H9 (cell line): Measurements from ENCODE around the gene C3orf22. TPM values are rescaled to one million over a fixed set of nuclear protein-coding genes. Genes with fewer than 3 reads are reported as not detected.

Experiments used
- DNase-seq: peaks from one replicate; pipeline ENCODE4 v3.0.0-alpha.2; 2017
- H2AFZ ChIP-seq: one replicate; pipeline ENCODE4 v1.6.1; 2013; ENCODE audit warnings: mild to moderate bottlenecking, low read length, control low read depth, moderate library complexity
- H2AK5ac ChIP-seq: 2 replicates; pipeline ENCODE4 v1.6.1; 2013; ENCODE audit warnings: low read length, control low read depth, mixed read lengths; ENCODE audit not compliant: insufficient read length
- H2BK120ac ChIP-seq: one replicate; pipeline ENCODE4 v1.6.1; 2013; ENCODE audit warnings: low read depth, mild to moderate bottlenecking, low read length, control low read depth, inconsistent platforms; ENCODE audit not compliant: poor library complexity, severe bottlenecking
- H2BK12ac ChIP-seq: 2 replicates; pipeline ENCODE4 v1.6.1; 2013; ENCODE audit warnings: low read length, control low read depth, mixed read lengths, low read depth; ENCODE audit not compliant: insufficient read length
- H2BK15ac ChIP-seq: 2 replicates; pipeline ENCODE4 v1.6.1; 2013; ENCODE audit warnings: low read depth, low read length, control low read depth
- H2BK20ac ChIP-seq: one replicate; pipeline ENCODE4 v1.6.1; 2013; ENCODE audit warnings: low read depth, mild to moderate bottlenecking, low read length, control low read depth, inconsistent platforms; ENCODE audit not compliant: poor library complexity, severe bottlenecking
- H2BK5ac ChIP-seq: 2 replicates; pipeline ENCODE4 v1.6.1; 2013; ENCODE audit warnings: low read length, control low read depth, mixed read lengths; ENCODE audit not compliant: insufficient read length
- H3K14ac ChIP-seq: 2 replicates; pipeline ENCODE4 v1.6.1; 2013; ENCODE audit warnings: low read length, control low read depth; ENCODE audit not compliant: insufficient read depth
- H3K18ac ChIP-seq: 2 replicates; pipeline ENCODE4 v1.6.1; 2013; ENCODE audit warnings: low read depth, mild to moderate bottlenecking, mixed read lengths, low read length, control low read depth; ENCODE audit not compliant: insufficient read length
- H3K23ac ChIP-seq: 2 replicates; pipeline ENCODE4 v1.6.1; 2013; ENCODE audit warnings: low read length, control low read depth, mixed read lengths, low read depth; ENCODE audit not compliant: insufficient read length
- H3K23me2 ChIP-seq: 2 replicates; pipeline ENCODE4 v1.6.1; 2013; ENCODE audit warnings: low read depth, mild to moderate bottlenecking, mixed read lengths, low read length, control low read depth; ENCODE audit not compliant: insufficient read length, poor library complexity, severe bottlenecking
- H3K27ac ChIP-seq: 2 replicates; pipeline ENCODE4 v1.5.1; 2013; ENCODE audit warnings: low read length, control low read depth, mixed read lengths, low read depth; ENCODE audit not compliant: insufficient read length
- H3K27me3 ChIP-seq: 2 replicates; pipeline ENCODE4 v1.6.1; 2013; ENCODE audit warnings: low read length, control low read depth, inconsistent platforms; ENCODE audit not compliant: insufficient read depth
- H3K4ac ChIP-seq: 2 replicates; pipeline ENCODE4 v1.6.1; 2013; ENCODE audit warnings: low read depth, mild to moderate bottlenecking, control low read depth, inconsistent platforms, low read length, moderate library complexity
- H3K4me1 ChIP-seq: 2 replicates; pipeline ENCODE4 v1.6.1; 2013; ENCODE audit warnings: low read length, control low read depth, inconsistent platforms; ENCODE audit not compliant: insufficient read depth
- H3K4me2 ChIP-seq: 2 replicates; pipeline ENCODE4 v1.6.1; 2013; ENCODE audit warnings: low read length, control low read depth, mixed read lengths; ENCODE audit not compliant: insufficient read length, insufficient read depth
- H3K56ac ChIP-seq: 2 replicates; pipeline ENCODE4 v1.6.1; 2013; ENCODE audit warnings: low read depth, mild to moderate bottlenecking, mixed read lengths, low read length, control low read depth; ENCODE audit not compliant: insufficient read length
- H3K79me1 ChIP-seq: 2 replicates; pipeline ENCODE4 v1.6.1; 2013; ENCODE audit warnings: low read depth, mild to moderate bottlenecking, moderate library complexity, low read length, control low read depth, inconsistent platforms; ENCODE audit not compliant: insufficient read depth, poor library complexity, severe bottlenecking
- H3K79me2 ChIP-seq: 2 replicates; pipeline ENCODE4 v1.6.1; 2013; ENCODE audit warnings: low read length, control low read depth, inconsistent platforms; ENCODE audit not compliant: insufficient read depth
- H3K9ac ChIP-seq: 2 replicates; pipeline ENCODE4 v1.6.1; 2013; ENCODE audit warnings: low read length, control low read depth, mixed read lengths; ENCODE audit not compliant: insufficient read length; ENCODE audit errors: extremely low read depth
- H3K9me3 ChIP-seq: one replicate; pipeline ENCODE4 v1.6.1; 2013; ENCODE audit warnings: low read depth, low read length, inconsistent platforms; ENCODE audit not compliant: control insufficient read depth
- H3T11ph ChIP-seq: one replicate; pipeline ENCODE4 v1.6.1; 2013; ENCODE audit warnings: mild to moderate bottlenecking, low read length, control low read depth, inconsistent platforms
- H4K20me1 ChIP-seq: one replicate; pipeline ENCODE4 v1.6.1; 2013; ENCODE audit not compliant: control insufficient read depth, insufficient read length, insufficient read depth
- H4K5ac ChIP-seq: 2 replicates; pipeline ENCODE4 v1.6.1; 2013; ENCODE audit warnings: low read depth, mild to moderate bottlenecking, mixed read lengths, low read length, control low read depth; ENCODE audit not compliant: insufficient read length
- H4K8ac ChIP-seq: replicated peaks from 2 replicates; pipeline ENCODE4 v1.6.1; 2013; ENCODE audit warnings: low read length, control low read depth, mixed read lengths, low read depth; ENCODE audit not compliant: insufficient read length
- H4K91ac ChIP-seq: 2 replicates; pipeline ENCODE4 v1.6.1; 2013; ENCODE audit warnings: low read depth, mild to moderate bottlenecking, moderate library complexity, mixed read lengths, low read length, control low read depth; ENCODE audit not compliant: insufficient read length
- H3K27ac Mint-ChIP-seq, 3 experiments: 2 replicates in 2 of 3; 3 replicates in 1 of 3; pipeline ENCODE4 v1.8.0; 2020 to 2021; ENCODE audit warnings: mixed read lengths in 3 of 3, mild to moderate bottlenecking in 1 of 3, moderate library complexity in 1 of 3
- H3K27me3 Mint-ChIP-seq: 2 replicates; pipeline ENCODE4 v1.8.0; 2021; ENCODE audit warnings: low read depth, mild to moderate bottlenecking, moderate library complexity, mixed read lengths
- H3K36me3 Mint-ChIP-seq, 3 experiments: 2 replicates in 2 of 3; 3 replicates in 1 of 3; pipeline ENCODE4 v1.8.0; 2020 to 2021; ENCODE audit warnings: low read depth in 3 of 3, mixed read lengths in 3 of 3; ENCODE audit not compliant: insufficient read depth in 1 of 3
- H3K4me1 Mint-ChIP-seq, 2 experiments: 2 replicates each; pipeline ENCODE4 v1.8.0; 2020; ENCODE audit warnings: mixed read lengths in 2 of 2
- H3K4me3 Mint-ChIP-seq, 2 experiments: 2 replicates in 1 of 2; 3 replicates in 1 of 2; pipeline ENCODE4 v1.8.0; 2020 to 2021; ENCODE audit warnings: mild to moderate bottlenecking in 2 of 2, mixed read lengths in 2 of 2, moderate library complexity in 1 of 2
- H3K9me3 Mint-ChIP-seq, 2 experiments: 2 replicates in 1 of 2; 3 replicates in 1 of 2; pipeline ENCODE4 v1.8.0; 2020; ENCODE audit warnings: mild to moderate bottlenecking in 2 of 2, mixed read lengths in 2 of 2, moderate library complexity in 1 of 2
- CTCF ChIP-seq: fragments of 200-600 bp; sonication (generic); conservative IDR thresholded peaks from 3 replicates; pipeline ENCODE4 v1.8.0; 2021; ENCODE audit warnings: antibody characterized with exemption, mild to moderate bottlenecking
- whole genome bisulfite sequencing: extraction: QIAGEN DNeasy Blood & Tissue Kit; methylation state at CpG from one replicate; pipeline ENCODE4 v1.1.7; 2013; ENCODE audit warnings: missing lambda C conversion rate, low lambda C conversion rate, mixed read lengths; ENCODE audit not compliant: insufficient read length; ENCODE audit errors: extremely low coverage; 5-methylcytosine and 5-hydroxymethylcytosine counted together
- total RNA-seq: library from RNA; stranded (reverse); gene quantifications from 2 replicates; pipeline ENCODE4 v1.2.1, GENCODE V29; 2021

Gene C3orf22
- total RNA-seq, 1 experiment from 2014 or later, result not detected

GRCh38 chr3:126501736-126502135 is 57.0 kb downstream of the C3orf22 start:
- no peak overlapping the region for H2AK5ac ChIP-seq

More at GRCh38 chr3:126501736-126502135, 57.0 kb downstream of the C3orf22 start:
- Histone ChIP-seq H4K5ac (no peak overlapping the region), H3K23me2 (no peaks in the 10 kb centered on the region), H3K14ac (no peak overlapping the region), H2BK20ac (no peak overlapping the region), H3K23ac (no peak overlapping the region), H3K27me3 (no peaks in the 10 kb centered on the region), H4K8ac (no peak overlapping the region), H2BK120ac (no peak overlapping the region), H3K79me2 (no peaks in the 10 kb centered on the region), H3K4ac (no peak overlapping the region), H3K9ac (no peak overlapping the region), H2BK12ac (no peak overlapping the region), H4K20me1 (no peaks in the 10 kb centered on the region), H3K27ac (no peak overlapping the region), H3K9me3 (no peaks in the 10 kb centered on the region), H3K18ac (no peak overlapping the region), H3K79me1 (no peaks in the 10 kb centered on the region), H2BK15ac (no peak overlapping the region), H3K4me2 (no peak overlapping the region), H3T11ph (no peak overlapping the region), H2AFZ (no peak overlapping the region), H2BK5ac (no peak overlapping the region), H3K56ac (no peak overlapping the region), H3K4me1 (peaks cover 3% of the 10 kb centered on the region; the same call in 1 of the 2 replicates), H4K91ac (no peak overlapping the region)
- no CpG with 5 or more reads among the region's 7 CpGs for WGBS
- Mint-ChIP-seq H3K4me1 (peaks cover 15 to 22% of the 10 kb centered on the region in 2 experiments), H3K36me3 (no peaks in the 10 kb centered on the region), H3K4me3 (no peak overlapping the region), H3K27me3 (peaks cover 1% of the 10 kb centered on the region; the same call in 1 of the 2 replicates), H3K9me3 (no peaks in the 10 kb centered on the region), H3K27ac (no peak overlapping the region)
- TF ChIP-seq CTCF, result no peak
- no peak for DNase-seq
